ENCODE results near the gene GCNT1.
"Not testable (repeated sequence)": the region's sequence is repeated elsewhere in the genome, so short reads cannot be mapped to it uniquely, and the experiment has no call there.

GCNT1 gene

GRCh38 chr9:76458903-76459693 is at the start of gene GCNT1:
TSS of gene GCNT1 (plus strand) at chr9:76459182. CDS start at chr9:76502382, 43,200 bp downstream.
- peak; percentile 52 to 69 for DNase-seq

DNA sequence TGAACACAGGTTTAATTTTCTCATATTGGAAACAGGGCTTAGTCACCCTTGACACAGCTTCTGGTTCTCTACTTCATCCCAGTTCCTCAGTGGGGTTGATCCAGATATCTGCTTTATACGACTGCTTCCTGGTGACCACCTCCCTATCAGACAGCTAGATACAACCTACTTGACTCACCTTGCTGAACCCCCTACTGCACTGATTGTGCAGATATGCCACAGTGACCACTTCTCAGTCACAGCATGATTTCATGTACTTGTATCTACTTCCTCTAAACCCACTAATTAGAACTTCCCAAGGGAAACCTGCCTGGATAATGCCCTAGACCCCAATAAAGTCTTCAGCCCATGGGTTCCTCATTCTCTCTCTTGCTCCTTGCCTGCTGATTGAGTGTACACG is 46.3 kb upstream of the GCNT1 start:
- no peak for DNase-seq

DNA sequence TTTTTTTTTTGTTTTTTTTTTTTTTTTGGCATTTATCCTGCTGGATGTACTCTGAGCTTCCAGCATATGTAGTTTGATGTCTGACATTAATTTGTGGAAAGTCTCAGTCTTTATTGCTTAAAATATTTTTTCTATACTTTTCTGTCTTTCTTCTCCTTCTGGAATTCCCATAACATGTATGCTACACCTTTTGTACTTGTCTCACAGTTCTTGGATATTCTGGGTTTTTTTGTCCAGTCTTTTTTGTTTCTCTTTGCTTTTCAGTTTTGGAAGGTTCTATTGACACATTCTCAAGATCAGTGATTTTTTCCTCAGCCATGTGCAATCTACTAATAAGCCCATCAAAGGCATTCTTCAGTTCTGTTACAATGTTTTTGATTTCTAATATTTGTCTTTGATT is 45.3 kb upstream of the GCNT1 start:
- DNase-seq, result no peak

DNA sequence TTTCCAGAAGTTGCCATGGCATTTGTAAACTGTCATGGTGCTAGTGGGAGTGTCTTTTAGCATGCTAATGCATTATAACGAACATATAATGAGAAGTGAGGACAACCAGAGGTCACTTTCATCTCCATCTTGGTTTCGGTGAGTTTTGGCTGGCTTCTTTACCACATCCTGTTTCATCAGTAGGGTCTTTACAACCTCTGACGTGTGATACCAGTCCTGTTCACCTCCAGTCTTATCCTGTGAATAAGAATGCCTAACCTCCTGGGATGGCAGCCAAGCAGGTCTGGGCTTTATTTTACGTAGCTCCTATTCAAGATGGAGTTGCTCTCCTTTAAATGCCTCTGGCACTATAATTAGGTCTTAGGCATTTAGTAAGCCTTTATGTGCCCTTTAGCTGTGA is 44.3 kb upstream of the GCNT1 start:
- DNase-seq, result no peak

DNA sequence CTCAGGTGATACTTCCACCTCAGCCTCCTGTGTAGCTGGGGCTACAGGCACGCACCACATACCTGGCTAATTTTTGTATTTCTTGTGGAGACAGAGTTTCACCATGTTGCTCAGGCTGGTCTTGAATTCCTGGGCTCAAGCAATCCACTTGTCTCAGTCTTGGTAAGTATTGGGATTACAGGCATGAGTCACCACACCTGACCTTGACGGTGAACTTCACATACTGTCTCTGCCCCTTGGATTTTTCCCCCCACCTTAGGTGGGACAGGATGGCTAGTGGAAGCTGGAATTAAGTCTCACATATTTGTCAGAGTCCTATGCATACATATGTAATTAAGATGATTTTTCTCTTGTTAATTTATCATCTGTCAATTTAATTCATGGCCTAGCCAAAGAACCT is 43.8 kb upstream of the GCNT1 start:
- no peak for DNase-seq

- DNase-seq, result no peak
Observed at GRCh38 chr9:76415731-76416130, 43.3 kb upstream of the GCNT1 start.

GRCh38 chr9:76417394-76417793 is 41.6 kb upstream of the GCNT1 start:
- DNase-seq, result no peak

- DNase-seq, result no peak
Observed at GRCh38 chr9:76419782-76420380, 39.1 kb upstream of the GCNT1 start.

DNA sequence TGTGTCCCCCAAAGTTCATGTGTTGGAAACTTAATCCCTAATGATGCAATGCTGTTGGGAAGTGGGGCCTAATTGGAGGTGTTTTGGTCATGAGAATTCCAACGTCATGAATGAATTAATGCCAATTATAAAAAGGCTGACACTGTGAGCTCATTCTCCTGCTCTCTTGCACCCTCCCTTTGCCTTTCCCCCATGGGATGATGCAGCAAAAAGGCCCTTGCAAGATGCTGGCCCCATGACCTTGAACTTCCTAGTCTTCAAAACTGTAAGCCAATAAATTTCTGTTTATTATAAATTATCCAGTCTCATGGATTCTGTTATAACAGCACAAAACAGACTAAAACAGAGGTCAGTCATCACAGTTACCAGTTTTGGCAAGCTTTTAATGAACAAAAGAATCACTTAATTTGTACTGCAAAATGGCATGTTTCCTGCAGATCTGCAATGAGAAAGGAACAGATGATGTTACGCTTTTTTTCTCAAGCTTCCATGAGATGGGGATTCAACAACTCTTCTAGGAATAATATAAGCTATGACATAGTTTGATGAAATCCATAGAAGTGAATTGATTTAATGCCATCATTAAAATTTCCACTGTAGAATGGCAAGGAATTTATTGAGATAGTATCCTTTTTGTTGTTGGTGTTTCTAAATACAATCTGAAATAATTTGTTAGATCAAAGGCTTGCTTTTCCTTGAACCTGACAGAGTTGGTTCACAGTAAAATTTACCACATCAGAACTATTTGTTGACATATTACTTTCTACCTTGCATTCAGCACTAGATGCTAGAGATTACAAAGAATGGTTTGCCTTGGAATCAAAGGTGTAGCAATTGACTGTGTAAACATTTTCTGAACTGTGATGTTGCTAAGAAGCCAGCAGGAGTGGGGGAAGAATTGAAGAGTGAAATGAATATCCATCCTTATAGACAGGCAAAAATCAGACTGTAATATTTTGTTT is 35.5 kb upstream of the GCNT1 start:
- no peak for DNase-seq

DNA sequence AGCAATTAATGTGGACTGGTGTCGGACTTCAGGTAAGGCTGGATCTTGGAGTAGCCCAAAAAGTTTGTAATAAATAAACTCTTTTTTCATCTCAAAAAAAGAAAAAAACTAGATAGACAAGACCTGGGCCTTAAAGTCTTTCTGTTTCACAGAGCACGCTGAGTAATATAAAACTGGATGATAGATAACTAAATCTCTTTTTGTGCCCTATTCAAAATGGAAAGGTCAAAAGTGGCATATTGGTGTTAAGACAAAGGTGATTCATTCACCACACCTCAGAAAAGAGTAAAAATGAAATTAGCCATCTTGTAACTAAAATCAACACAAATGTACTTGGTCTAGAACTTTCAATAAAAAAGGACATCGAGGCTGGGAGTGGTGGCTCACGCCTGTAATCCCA is 34.5 kb upstream of the GCNT1 start:
- DNase-seq, result no peak

DNA sequence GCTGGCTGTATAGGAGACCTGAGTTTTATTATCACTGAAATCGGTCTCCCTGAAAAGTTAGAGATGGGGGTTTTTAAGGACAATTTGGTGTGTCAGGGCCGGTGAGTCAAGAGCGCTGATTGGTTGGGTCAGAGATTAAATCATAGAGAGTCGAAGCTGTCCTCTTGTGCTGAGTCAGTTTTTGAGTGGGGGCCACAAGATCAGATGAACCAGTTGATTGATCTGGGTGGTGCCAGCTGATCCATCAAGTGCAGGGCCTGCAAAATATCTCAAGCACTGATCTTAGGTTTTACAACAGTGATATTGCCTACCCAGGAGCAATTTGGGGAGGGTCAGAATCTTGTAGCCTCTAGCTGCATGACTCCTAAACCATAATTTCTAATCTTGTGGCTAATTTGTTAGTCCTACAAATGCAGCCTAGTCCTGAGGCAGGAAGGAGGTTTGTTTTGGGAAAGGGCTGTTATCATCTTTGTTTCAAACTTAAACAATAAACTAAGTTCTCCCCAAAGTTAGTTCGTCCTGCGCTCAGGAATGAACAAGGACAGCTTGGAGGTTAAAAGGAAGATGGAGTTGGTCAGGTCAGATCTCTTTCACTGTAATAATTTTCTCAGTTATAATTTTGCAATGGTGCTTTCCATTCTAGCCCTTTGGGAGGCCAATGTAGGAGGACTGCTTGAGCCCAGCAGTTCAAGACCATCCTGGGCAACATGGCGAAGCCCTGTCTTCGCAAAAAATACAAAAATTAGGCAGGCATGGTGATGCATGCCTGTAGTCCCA is 33.1 kb upstream of the GCNT1 start:
- no peak for DNase-seq

- DNase-seq, result no peak
Observed at GRCh38 chr9:76426807-76427419, 32.1 kb upstream of the GCNT1 start.

DNA sequence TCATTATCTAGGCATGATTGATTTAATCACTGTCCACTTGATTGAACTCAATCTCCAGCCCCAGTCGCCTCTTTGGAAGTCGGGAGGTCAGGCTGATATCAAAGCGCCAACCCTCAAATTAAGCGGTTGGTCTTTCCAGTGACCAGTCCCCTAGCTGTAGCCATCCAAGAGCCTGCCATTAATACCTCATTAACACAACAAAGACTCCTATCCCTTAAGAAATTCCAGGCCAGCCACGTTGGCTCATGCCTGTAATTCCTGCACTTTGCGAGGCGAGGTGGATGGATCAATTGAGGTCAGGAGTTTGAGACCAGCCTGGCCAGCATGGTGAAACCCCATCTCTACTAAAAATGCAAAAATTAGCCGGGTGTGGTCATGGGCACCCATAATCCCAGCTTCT is 27.4 kb upstream of the GCNT1 start:
- DNase-seq, result no peak

DNA sequence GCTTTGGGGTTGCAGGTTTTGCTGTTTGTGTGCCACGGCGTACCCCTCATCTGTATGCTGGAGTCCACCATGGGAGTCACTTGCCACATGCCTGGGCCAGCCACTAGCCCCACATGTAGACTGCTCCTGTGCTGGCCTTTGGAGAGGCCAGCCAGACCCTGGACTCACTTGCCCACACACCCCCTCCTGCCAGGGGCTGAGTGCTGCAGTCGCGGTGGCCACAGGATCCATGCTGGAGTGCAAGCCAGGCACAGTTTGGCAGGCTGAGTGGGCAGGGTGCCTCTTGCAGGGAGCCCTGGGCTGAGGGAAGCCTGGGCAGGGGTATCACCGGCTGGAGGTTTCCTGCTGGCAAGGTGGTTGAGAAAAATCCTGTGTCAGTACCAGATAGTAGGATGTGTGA is 25.6 kb upstream of the GCNT1 start:
- no peak for DNase-seq

- DNase-seq, result no peak
Observed at GRCh38 chr9:76433836-76434235, 25.1 kb upstream of the GCNT1 start.

DNA sequence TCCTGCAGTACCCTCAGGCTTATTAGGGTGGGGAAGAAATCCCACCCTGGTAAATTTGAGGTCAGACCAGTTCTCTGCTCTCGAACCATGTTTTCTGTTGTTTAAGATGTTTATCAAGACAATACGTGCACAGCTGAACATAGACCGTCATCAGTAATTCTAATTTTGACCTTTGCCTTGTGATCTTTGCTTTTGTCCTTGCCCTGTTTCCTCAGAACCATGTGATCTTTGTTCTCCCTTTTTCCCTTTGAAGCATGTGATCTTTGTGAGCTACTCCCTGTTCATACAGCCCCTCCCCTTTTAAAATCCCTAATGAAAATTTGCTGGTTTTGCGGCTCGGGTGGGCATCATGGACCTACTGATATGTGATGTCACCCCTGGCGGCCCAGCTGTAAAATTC is 24.1 kb upstream of the GCNT1 start:
- not testable (repeated sequence) for DNase-seq

- not testable (repeated sequence) for DNase-seq
Observed at GRCh38 chr9:76437017-76437699, 21.8 kb upstream of the GCNT1 start.

DNA sequence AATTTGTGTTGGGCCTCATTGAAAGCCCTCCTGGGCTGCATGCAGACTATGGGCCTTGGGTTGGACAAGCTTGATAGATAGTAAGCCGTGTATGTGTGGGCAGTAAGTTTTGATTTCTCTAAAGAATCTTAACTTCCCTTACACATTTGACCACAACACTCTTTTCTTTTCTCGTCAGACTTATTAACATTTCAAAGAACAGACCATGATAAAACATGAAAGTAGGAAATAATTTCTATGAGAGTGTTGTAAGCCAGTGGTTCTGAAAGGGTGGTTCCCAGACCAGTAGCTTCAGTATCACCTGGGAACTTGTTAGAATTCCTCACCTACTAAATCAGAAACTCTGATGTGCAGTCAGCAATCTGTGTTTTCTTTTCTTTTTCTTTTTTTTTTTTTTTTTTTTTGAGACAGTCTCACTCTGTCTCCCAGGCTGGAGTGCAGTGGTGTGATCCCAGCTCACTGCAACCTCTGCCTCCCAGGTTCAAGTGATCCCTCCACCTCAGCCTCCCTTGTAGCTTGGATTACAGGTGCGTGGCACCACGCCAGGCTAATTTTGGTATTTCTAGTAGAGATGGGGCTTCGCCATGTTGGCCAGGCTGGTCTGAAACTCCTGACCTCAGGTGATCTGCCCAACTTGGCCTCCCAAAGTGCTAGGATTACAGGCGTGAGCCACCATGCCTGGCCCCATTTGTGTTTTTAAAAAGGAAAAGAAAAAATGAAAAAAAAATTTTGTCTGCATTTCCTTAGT is 20.0 kb upstream of the GCNT1 start:
- no peak for DNase-seq

DNA sequence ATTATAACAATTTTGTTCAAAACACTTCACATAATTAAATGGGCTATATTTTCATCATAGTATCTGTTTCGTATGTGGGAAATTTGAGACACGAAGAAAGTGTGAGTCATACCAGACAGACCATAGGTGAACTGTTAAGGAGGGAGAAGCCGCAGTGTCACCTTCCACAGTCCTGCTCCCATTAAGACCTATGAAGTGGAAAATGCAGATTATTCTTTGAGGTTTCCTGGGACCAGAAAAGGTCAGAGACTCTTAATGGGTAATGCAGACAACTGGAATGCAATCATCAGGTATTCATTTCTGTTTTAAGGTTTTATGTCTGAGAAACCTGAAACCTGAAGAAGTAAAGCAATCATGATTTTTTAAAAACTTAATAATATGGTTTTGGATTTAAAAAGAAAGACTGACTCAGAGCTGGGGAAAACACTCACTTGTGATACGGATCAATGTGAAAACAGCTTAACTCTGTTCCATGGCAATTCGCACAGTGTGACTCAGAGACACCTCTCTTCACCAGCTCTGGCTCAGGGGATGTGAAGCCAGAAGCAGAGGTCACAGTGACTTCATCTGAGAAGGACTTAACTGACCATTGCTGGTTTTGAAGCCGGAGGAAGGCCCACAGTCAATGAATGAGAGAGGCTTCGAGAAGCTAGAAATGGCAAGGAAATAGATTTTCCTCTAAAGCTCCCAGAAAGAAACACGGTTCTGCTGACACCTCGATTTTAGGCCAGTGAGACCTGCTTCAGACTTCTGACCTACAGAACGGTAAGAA is 17.2 kb upstream of the GCNT1 start:
- no peak for DNase-seq

GRCh38 chr9:76443887-76444286 is 15.1 kb upstream of the GCNT1 start:
- no peak for DNase-seq
